Kidney (tissue), 14 donors: ENCODE measurements around the gene ISG15. TPM values are rescaled to one million over a fixed set of nuclear protein-coding genes. Genes with fewer than 3 reads are reported as not detected.
"Not testable (repeated sequence)": the region's sequence is repeated elsewhere in the genome, so short reads cannot be mapped to it uniquely, and the experiment has no call there.

Experiments used
- DNase-seq, 5 donors: peaks; one replicate each; pipeline ENCODE4 v3.0.0-alpha.2; 2013 to 2020
- FAIRE-seq: peaks from 2 replicates; lab custom pipeline; 2012; peaks lifted over from hg19 to GRCh38; lab: Jason Lieb, UNC
- H3K27ac ChIP-seq, 2 donors: one replicate each; pipeline ENCODE4 v1.7.0; 2013; ENCODE audit warnings: low read depth in 2 of 2, low read length in 2 of 2, inconsistent platforms in 1 of 2
- H3K27me3 ChIP-seq: one replicate; pipeline ENCODE4 v1.7.1; 2013; ENCODE audit warnings: low read length, inconsistent platforms; ENCODE audit not compliant: control insufficient read depth, insufficient read depth
- H3K36me3 ChIP-seq, 3 donors: one replicate each; pipeline versions ENCODE4 v1.7.0 to v1.7.1; 2013; ENCODE audit warnings: low read length in 3 of 3, control low read depth in 1 of 3, inconsistent platforms in 1 of 3; ENCODE audit not compliant: insufficient read depth in 3 of 3, control insufficient read depth in 2 of 3
- H3K4me1 ChIP-seq, 3 donors: one replicate each; pipeline versions ENCODE4 v1.7.0 to v1.7.1; 2013; ENCODE audit warnings: low read length in 3 of 3, inconsistent platforms in 1 of 3, low read depth in 1 of 3; ENCODE audit not compliant: control insufficient read depth in 2 of 3, insufficient read depth in 2 of 3
- H3K4me3 ChIP-seq, 3 donors: one replicate each; pipeline versions ENCODE4 v1.7.0 to v1.8.1; 2013; ENCODE audit warnings: low read length in 3 of 3, control low read depth in 1 of 3, inconsistent platforms in 1 of 3
- H3K9ac ChIP-seq, 3 donors: one replicate each; pipeline versions ENCODE4 v1.7.0 to v1.7.1; 2013; ENCODE audit warnings: low read length in 3 of 3, control low read depth in 1 of 3, inconsistent platforms in 1 of 3
- H3K9me3 ChIP-seq, 3 donors: one replicate each; pipeline versions ENCODE4 v1.7.0 to v1.7.1; 2013; ENCODE audit warnings: low read length in 3 of 3, control low read depth in 1 of 3, inconsistent platforms in 1 of 3; ENCODE audit not compliant: control insufficient read depth in 2 of 3, insufficient read depth in 1 of 3
- intact Hi-C: fragments of 100-400 bp; cut with DNase I; formaldehyde crosslinking; loops from one replicate; pipeline ENCODE4 v1.11.1; 2022
- polyA plus RNA-seq: library from polyadenylated mRNA; stranded (reverse); fragments of 350-450 nt; fragmentation: Illumina TruSeq; extraction: RNeasy Lipid Tissue Mini Kit (QIAGEN cat#74804); gene quantifications from one replicate; pipeline ENCODE4 v1.2.3, GENCODE V29; 2014; ENCODE audit warnings: low read depth, low replicate concordance; ENCODE audit not compliant: insufficient read depth
- total RNA-seq: library from RNA; stranded (reverse); fragmentation: NEBNext Ultra II Directional; extraction: Animal tissue kit (Norgen Biotek cat#: 25700); gene quantifications from one replicate; pipeline ENCODE4 v1.2.1, GENCODE V29; 2021
- TF ChIP-seq, protein P1 (sequence below): IDR thresholded peaks from 3 replicates; pipeline ENCODE4 v1.5.1; 2012; ENCODE audit warnings: mild to moderate bottlenecking, moderate library complexity, borderline replicate concordance; ENCODE audit not compliant: insufficient read depth; ENCODE audit errors: extremely low read depth
- donor health status: control.
- donor health status: control.
- donor health status: control.
- donor health status: control.
- donor health status: control.
- donor health status: DM: yes; HTN: yes; CAD: no.
- donor health status: Normal renal cell carcinoma (clear cell type).

ISG15 gene
- total and polyA plus RNA-seq, 2 donors from 2014 or later = 23.9 to 65.9 TPM

DNA sequence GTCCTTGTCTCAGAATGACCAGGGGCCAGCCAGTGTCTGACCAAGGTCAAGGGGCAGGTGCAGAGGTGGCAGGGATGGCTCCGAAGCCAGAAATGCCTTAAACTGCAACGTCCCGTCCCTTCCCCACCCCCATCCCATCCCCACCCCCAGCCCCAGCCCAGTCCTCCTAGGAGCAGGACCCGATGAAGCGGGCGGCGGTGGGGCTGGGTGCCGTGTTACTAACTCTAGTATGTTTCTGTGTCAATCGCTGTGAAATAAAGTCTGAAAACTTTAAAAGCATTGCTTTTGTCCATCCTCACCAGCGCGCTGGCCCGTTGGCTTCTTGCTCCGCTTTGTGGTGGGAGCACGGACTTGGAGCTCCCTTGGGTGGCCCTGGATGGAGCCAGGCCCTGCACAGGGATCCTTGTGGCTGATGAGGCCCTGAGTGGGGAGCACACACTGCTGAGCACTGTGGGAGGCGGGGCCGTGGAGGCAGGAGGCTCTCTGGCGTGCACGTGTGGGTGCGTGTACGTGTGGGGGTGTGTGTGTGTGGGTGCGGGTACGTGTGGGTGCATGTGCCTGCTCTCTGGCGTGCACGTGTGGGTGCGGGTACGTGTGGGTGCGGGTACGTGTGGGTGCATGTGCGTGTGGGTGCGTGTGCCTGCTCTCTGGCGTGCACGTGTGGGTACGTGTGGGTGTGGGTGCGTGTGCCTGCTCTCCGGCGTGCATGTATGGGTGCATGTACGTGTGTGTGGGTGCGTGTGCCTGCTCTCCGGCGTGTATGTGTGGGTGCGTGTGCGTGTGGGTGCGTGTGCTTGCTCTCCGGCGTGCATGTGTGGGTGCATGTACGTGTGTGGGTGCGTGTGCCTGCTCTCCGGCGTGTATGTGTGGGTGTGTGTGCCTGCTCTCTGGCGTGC lies 42.8 kb downstream of the ISG15 start:
- TF ChIP-seq, protein P1, sequence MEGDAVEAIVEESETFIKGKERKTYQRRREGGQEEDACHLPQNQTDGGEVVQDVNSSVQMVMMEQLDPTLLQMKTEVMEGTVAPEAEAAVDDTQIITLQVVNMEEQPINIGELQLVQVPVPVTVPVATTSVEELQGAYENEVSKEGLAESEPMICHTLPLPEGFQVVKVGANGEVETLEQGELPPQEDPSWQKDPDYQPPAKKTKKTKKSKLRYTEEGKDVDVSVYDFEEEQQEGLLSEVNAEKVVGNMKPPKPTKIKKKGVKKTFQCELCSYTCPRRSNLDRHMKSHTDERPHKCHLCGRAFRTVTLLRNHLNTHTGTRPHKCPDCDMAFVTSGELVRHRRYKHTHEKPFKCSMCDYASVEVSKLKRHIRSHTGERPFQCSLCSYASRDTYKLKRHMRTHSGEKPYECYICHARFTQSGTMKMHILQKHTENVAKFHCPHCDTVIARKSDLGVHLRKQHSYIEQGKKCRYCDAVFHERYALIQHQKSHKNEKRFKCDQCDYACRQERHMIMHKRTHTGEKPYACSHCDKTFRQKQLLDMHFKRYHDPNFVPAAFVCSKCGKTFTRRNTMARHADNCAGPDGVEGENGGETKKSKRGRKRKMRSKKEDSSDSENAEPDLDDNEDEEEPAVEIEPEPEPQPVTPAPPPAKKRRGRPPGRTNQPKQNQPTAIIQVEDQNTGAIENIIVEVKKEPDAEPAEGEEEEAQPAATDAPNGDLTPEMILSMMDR = no peak
- intact Hi-C loops = no loop called here
- peaks cover 4% of the 10 kb centered on the region for H3K27me3 ChIP-seq
- no peaks in the 10 kb centered on the region for H3K9me3 ChIP-seq
- H3K36me3 ChIP-seq = peaks cover 3 to 8% (median 5%) of the 10 kb centered on the region in 3 donors
- H3K4me1 ChIP-seq = peaks cover 0 to 7% (median 0%) of the 10 kb centered on the region in 3 donors
- DNase-seq = no peak
- no peak overlapping the region for H3K27ac ChIP-seq
- no peak overlapping the region for H3K9ac ChIP-seq
- no peak overlapping the region for H3K4me3 ChIP-seq
- FAIRE-seq = no peak

DNA sequence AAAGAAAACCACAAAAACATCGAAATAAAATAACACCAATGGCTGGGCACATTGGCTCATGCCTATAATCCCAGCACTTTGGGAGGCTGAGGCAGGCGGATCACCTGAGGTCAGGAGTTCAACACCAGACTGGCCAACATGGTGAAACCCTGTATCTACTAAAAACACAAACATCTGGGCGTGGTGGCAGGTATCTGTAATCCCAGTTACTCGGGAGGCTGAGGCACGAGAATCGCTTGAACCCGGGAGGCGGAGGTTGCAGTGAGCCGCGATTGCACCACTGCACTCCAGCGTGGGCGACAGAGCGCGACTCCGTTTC lies 44.4 kb downstream of the ISG15 start:
- H3K27me3 ChIP-seq, H3K4me3 ChIP-seq, H3K9me3 ChIP-seq, H3K36me3 ChIP-seq, DNase-seq, FAIRE-seq, H3K4me1 ChIP-seq, H3K9ac ChIP-seq, H3K27ac ChIP-seq, intact Hi-C loops: not testable (repeated sequence)

DNA sequence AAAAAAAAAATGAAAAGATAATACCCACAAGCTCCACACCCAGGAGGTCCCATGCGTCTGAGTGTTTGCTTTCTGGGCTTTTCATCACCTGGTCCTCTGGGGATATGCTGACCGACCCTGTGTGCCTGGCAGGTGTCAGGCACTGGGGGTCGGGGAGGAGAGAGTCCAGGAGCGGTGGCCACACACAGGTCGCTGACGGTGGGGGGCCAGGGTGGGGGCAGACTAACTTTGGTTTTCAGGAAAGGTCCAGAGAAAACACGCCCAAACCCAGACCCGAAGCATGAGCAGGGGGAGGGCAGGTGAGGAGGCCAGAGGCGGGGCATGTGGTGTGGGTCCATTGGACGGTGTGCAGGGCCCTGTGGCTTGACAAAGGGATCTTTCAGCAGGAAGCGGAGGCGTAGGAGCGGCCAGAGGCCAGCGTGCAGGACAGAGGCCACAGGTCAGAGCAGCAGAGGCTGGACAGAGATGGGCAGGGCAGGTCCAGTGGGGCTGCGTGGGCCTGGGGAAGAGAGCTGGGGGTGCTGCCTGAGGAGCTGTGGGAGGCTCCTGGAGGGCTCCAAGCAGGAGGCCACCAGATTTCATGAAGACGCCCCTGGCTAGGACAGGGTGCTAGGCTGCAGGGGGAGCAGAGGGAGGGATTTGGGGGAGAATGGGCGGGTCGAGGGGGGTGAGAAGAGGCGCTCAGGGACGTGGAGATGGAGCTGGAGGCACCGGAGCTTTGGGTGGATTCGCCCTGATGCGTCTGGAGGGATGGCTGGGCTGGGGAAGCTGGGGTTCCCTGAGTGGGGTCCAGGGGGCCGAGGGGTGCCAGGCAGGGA lies 45.0 kb downstream of the ISG15 start:
- FAIRE-seq = no peak
- no peak overlapping the region for H3K9ac ChIP-seq

More for the DNA sequence above, 45.0 kb downstream of the ISG15 start:
- Histone ChIP-seq H3K36me3 (no peaks in the 10 kb centered on the region), H3K9me3 (no peaks in the 10 kb centered on the region), H3K27me3 (peaks cover 4% of the 10 kb centered on the region), H3K4me3 (no peak overlapping the region), H3K27ac (no peak overlapping the region), H3K4me1 (peaks cover 0 to 7% (median 0%) of the 10 kb centered on the region in 3 donors)
- TF ChIP-seq, protein P1 = no peak
- intact Hi-C loops = no loop called here
- no peak for DNase-seq
